Neural progenitor cell (in vitro differentiated cells): ENCODE results near the gene MMS19. TPM values are rescaled to one million over a fixed set of nuclear protein-coding genes. Genes with fewer than 3 reads are reported as not detected.

Source experiments
- DNase-seq: peaks from one replicate; pipeline ENCODE4 v3.0.0-alpha.2; 2016; ENCODE audit warnings: low spot score
- H2AFZ ChIP-seq: fragments of 200-600 bp; sonication (generic); replicated peaks from 2 replicates; pipeline ENCODE4 v1.6.1; 2016; ENCODE audit warnings: antibody characterized with exemption
- H3F3A ChIP-seq: fragments of 200-600 bp; sonication (generic); 2 replicates; pipeline ENCODE4 v1.6.1; 2016; ENCODE audit warnings: antibody characterized with exemption, low read depth
- H3K27ac ChIP-seq: fragments of 200-600 bp; sonication (generic); 2 replicates; pipeline ENCODE4 v1.5.1; 2016; ENCODE audit warnings: mild to moderate bottlenecking
- H3K27me3 ChIP-seq: fragments of 200-600 bp; sonication (generic); 2 replicates; pipeline ENCODE4 v1.6.1; 2016; ENCODE audit warnings: mild to moderate bottlenecking, moderate library complexity
- H3K36me3 ChIP-seq: fragments of 200-600 bp; sonication (generic); 2 replicates; pipeline ENCODE4 v1.5.1; 2016
- H3K4me1 ChIP-seq: fragments of 200-600 bp; sonication (generic); 2 replicates; pipeline ENCODE4 v1.6.1; 2016; ENCODE audit warnings: mixed run types
- H3K4me2 ChIP-seq: fragments of 200-600 bp; sonication (generic); 2 replicates; pipeline ENCODE4 v1.6.1; 2016
- H3K4me3 ChIP-seq: fragments of 200-600 bp; sonication (generic); 2 replicates; pipeline ENCODE4 v1.5.1; 2016
- H3K79me2 ChIP-seq: fragments of 200-600 bp; sonication (generic); 2 replicates; pipeline ENCODE4 v1.6.1; 2016; ENCODE audit warnings: low read depth
- H3K9ac ChIP-seq: fragments of 200-600 bp; sonication (generic); 2 replicates; pipeline ENCODE4 v1.6.1; 2016
- H3K9me3 ChIP-seq: fragments of 200-600 bp; sonication (generic); 2 replicates; pipeline ENCODE4 v1.5.1; 2016; ENCODE audit warnings: low read depth
- H4K20me1 ChIP-seq: fragments of 200-600 bp; sonication (generic); 2 replicates; pipeline ENCODE4 v1.6.1; 2016; ENCODE audit warnings: low read depth
- H3K27ac Mint-ChIP-seq: 3 replicates; pipeline ENCODE4 v1.8.0; 2021; ENCODE audit warnings: mixed read lengths
- H3K27me3 Mint-ChIP-seq: 2 replicates; pipeline ENCODE4 v1.8.0; 2022; ENCODE audit warnings: low read depth, mild to moderate bottlenecking, inconsistent platforms, moderate library complexity, mixed read lengths; ENCODE audit not compliant: insufficient read depth
- H3K36me3 Mint-ChIP-seq: 3 replicates; pipeline ENCODE4 v1.8.0; 2021; ENCODE audit warnings: mixed read lengths
- H3K4me1 Mint-ChIP-seq: 3 replicates; pipeline ENCODE4 v1.8.0; 2021; ENCODE audit warnings: mixed read lengths
- H3K4me3 Mint-ChIP-seq: 3 replicates; pipeline ENCODE4 v1.8.0; 2021; ENCODE audit warnings: mild to moderate bottlenecking, moderate library complexity, mixed read lengths
- H3K9me3 Mint-ChIP-seq: 3 replicates; pipeline ENCODE4 v1.8.0; 2020; ENCODE audit warnings: mixed read lengths
- EZH2 ChIP-seq: fragments of 200-600 bp; sonication (generic); IDR thresholded peaks from 2 replicates; pipeline ENCODE4 v1.6.1; 2017; ENCODE audit warnings: antibody characterized with exemption, mild to moderate bottlenecking, moderate library complexity
- EZH2phosphoT487 ChIP-seq: fragments of 200-600 bp; sonication (generic); IDR thresholded peaks from 2 replicates; pipeline ENCODE4 v1.6.1; 2017; ENCODE audit warnings: antibody characterized with exemption
- total RNA-seq: library from RNA; depleted of rRNA; stranded (reverse); fragments of >200 nt; gene quantifications from 2 replicates; pipeline ENCODE4 v1.2.3, GENCODE V29; 2015; ENCODE audit warnings: low replicate concordance
- TF ChIP-seq, protein P1 (sequence below): fragments of 200-600 bp; sonication (generic); IDR thresholded peaks from 2 replicates; pipeline ENCODE4 v1.5.1; 2017; ENCODE audit warnings: antibody characterized with exemption, mild to moderate bottlenecking

The MMS19 gene
- total RNA-seq, 1 donor from 2014 or later, result 127 TPM

DNA sequence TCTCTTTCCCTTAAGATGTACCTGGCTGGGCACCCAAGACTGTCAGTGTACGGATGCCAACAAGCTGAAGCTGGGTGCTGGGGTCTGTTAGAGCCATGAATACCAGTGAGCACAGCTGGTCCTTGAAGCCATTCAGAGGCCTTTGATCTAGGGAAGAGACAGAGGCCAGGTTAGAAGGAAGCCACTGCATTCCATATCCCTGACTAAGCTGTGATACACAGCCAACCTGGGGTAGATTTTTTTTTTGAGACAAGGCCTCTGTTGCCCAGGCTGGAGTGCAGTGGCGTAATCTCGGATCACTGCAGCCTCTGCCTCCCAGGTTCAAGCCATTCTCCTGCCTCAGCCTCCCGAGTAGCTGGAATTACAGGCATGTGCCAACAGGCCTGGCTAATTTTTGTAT lies 31.5 kb downstream of the MMS19 start:
- H3K27me3 Mint-ChIP-seq, result peaks cover 5% of the 10 kb centered on the region
- Histone ChIP-seq H3K9me3 (no peaks in the 10 kb centered on the region), H3K27me3 (no peaks in the 10 kb centered on the region), H3K4me2 (no peak overlapping the region), H3K79me2 (no peaks in the 10 kb centered on the region), H2AFZ (no peak overlapping the region), H3K36me3 (peaks cover 9% of the 10 kb centered on the region), H3K9ac (no peak overlapping the region), H3F3A (peaks cover 29% of the 10 kb centered on the region), H3K4me3 (no peak overlapping the region), H3K4me1 (no peaks in the 10 kb centered on the region), H3K27ac (no peak overlapping the region), H4K20me1 (no peaks in the 10 kb centered on the region)
- H3K36me3 Mint-ChIP-seq, result peaks cover 20% of the 10 kb centered on the region
- no peak for DNase-seq
- no peaks in the 10 kb centered on the region for H3K4me1 Mint-ChIP-seq
- no peak overlapping the region for H3K4me3 Mint-ChIP-seq
- TF ChIP-seq EZH2 (no peak), EZH2phosphoT487 (no peak)
- TF ChIP-seq, protein P1, sequence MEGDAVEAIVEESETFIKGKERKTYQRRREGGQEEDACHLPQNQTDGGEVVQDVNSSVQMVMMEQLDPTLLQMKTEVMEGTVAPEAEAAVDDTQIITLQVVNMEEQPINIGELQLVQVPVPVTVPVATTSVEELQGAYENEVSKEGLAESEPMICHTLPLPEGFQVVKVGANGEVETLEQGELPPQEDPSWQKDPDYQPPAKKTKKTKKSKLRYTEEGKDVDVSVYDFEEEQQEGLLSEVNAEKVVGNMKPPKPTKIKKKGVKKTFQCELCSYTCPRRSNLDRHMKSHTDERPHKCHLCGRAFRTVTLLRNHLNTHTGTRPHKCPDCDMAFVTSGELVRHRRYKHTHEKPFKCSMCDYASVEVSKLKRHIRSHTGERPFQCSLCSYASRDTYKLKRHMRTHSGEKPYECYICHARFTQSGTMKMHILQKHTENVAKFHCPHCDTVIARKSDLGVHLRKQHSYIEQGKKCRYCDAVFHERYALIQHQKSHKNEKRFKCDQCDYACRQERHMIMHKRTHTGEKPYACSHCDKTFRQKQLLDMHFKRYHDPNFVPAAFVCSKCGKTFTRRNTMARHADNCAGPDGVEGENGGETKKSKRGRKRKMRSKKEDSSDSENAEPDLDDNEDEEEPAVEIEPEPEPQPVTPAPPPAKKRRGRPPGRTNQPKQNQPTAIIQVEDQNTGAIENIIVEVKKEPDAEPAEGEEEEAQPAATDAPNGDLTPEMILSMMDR, result no peak
- H3K27ac Mint-ChIP-seq, result no peak overlapping the region
- no peaks in the 10 kb centered on the region for H3K9me3 Mint-ChIP-seq

DNA sequence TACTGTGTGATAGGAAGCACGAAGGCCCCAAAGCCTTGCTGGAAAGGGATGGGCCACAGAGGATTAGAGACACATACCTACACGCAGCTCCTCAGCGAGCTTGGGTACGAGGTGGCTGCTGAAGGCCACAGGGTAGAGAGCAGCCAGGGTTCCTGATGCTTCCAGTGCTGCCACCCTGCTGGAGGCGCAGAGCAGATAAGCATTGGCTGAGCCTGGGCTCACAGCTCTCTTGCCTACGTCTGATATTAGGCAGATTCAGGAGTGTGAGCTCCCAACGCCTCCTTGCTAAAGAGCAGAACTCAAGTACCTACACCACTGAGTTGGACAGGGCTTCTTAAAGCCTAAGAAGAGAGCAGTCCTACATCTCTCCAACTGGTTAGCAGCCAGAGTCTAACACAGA lies 32.2 kb downstream of the MMS19 start:
- Mint-ChIP-seq H3K27ac (no peak overlapping the region), H3K27me3 (peaks cover 5% of the 10 kb centered on the region), H3K4me1 (no peaks in the 10 kb centered on the region), H3K4me3 (no peak overlapping the region), H3K36me3 (peaks cover 19% of the 10 kb centered on the region), H3K9me3 (no peaks in the 10 kb centered on the region)
- no peak for DNase-seq
- H3K79me2 ChIP-seq, result no peaks in the 10 kb centered on the region
- no peak overlapping the region for H3K27ac ChIP-seq
- no peaks in the 10 kb centered on the region for H3K4me1 ChIP-seq
- H3K27me3 ChIP-seq, result no peaks in the 10 kb centered on the region
- no peak overlapping the region for H3K4me3 ChIP-seq
- peaks cover 9% of the 10 kb centered on the region for H3K36me3 ChIP-seq
- no peaks in the 10 kb centered on the region for H3K9me3 ChIP-seq
- TF ChIP-seq, protein P1, result no peak
- TF ChIP-seq EZH2phosphoT487 (no peak), EZH2 (no peak)
- H2AFZ ChIP-seq, result no peak overlapping the region
- H3K9ac ChIP-seq, result no peak overlapping the region
- no peaks in the 10 kb centered on the region for H4K20me1 ChIP-seq
- peaks cover 29% of the 10 kb centered on the region for H3F3A ChIP-seq
- H3K4me2 ChIP-seq, result no peak overlapping the region

- H3K4me1 Mint-ChIP-seq, result no peaks in the 10 kb centered on the region
- Histone ChIP-seq H4K20me1 (no peaks in the 10 kb centered on the region), H3K4me1 (no peaks in the 10 kb centered on the region), H3K27ac (no peak overlapping the region), H3K27me3 (no peaks in the 10 kb centered on the region), H3F3A (peaks cover 29% of the 10 kb centered on the region), H3K9ac (no peak overlapping the region), H3K9me3 (no peaks in the 10 kb centered on the region), H2AFZ (no peak overlapping the region), H3K79me2 (no peaks in the 10 kb centered on the region), H3K36me3 (peaks cover 7% of the 10 kb centered on the region), H3K4me3 (no peak overlapping the region), H3K4me2 (no peak overlapping the region)
- no peak overlapping the region for H3K4me3 Mint-ChIP-seq
- no peaks in the 10 kb centered on the region for H3K9me3 Mint-ChIP-seq
- H3K36me3 Mint-ChIP-seq, result peaks cover 19% of the 10 kb centered on the region
- TF ChIP-seq EZH2phosphoT487, result no peak
- no peak for TF ChIP-seq EZH2
- TF ChIP-seq, protein P1, result no peak
- peaks cover 3% of the 10 kb centered on the region for H3K27me3 Mint-ChIP-seq
- no peak overlapping the region for H3K27ac Mint-ChIP-seq
- no peak for DNase-seq
Observed at GRCh38 chr10:97464226-97464625, 34.0 kb downstream of the MMS19 start.
